Measurements from ENCODE around the gene FBF1. TPM values are rescaled to one million over a fixed set of nuclear protein-coding genes. Genes with fewer than 3 reads are reported as not detected.
A peak's percentile ranks its signal among the peaks of the same experiment; 100 is the strongest.

Gene FBF1
- total RNA-seq, 3 donors from 2014 or later: 12.1 to 16.0 (median 12.5) TPM

GRCh38 chr17:75899767-75900468, 40.9 kb downstream of the FBF1 start:
- Mint-ChIP-seq H3K9me3 (no peaks in the 10 kb centered on the region), H3K4me3 (no peak overlapping the region), H3K27me3 (ENCODE audit: low read depth) (no peaks in the 10 kb centered on the region), H3K36me3 (ENCODE audit: insufficient read depth) (peaks cover 18% of the 10 kb centered on the region), H3K4me1 (ENCODE audit: low read depth) (peaks cover 20% of the 10 kb centered on the region)
- DNase-seq (no peak), ATAC-seq (no peak)

- Mint-ChIP-seq H3K36me3 (ENCODE audit: insufficient read depth) (peaks cover 18% of the 10 kb centered on the region), H3K27me3 (ENCODE audit: low read depth) (no peaks in the 10 kb centered on the region), H3K9me3 (no peaks in the 10 kb centered on the region), H3K4me1 (ENCODE audit: low read depth) (peaks cover 21% of the 10 kb centered on the region), H3K4me3 (no peak overlapping the region)
- no peak for DNase-seq
- ATAC-seq: no peak
Measured at GRCh38 chr17:75899353-75899752, 41.5 kb downstream of the FBF1 start.

GRCh38 chr17:75898791-75899190, 42.1 kb downstream of the FBF1 start:
- DNase-seq (no peak), ATAC-seq (no peak)
- H3K4me3 Mint-ChIP-seq: no peak overlapping the region
- peaks cover 18% of the 10 kb centered on the region for H3K36me3 Mint-ChIP-seq (ENCODE audit: insufficient read depth)
- H3K4me1 Mint-ChIP-seq (ENCODE audit: low read depth): peaks cover 24% of the 10 kb centered on the region
- no peaks in the 10 kb centered on the region for H3K9me3 Mint-ChIP-seq
- no peaks in the 10 kb centered on the region for H3K27me3 Mint-ChIP-seq (ENCODE audit: low read depth)

GRCh38 chr17:75898065-75898464, 42.8 kb downstream of the FBF1 start:
- peak overlapping the region; percentile 71 for H3K4me3 Mint-ChIP-seq

GRCh38 chr17:75897160-75898019, 43.5 kb downstream of the FBF1 start:
- ATAC-seq (no peak), DNase-seq (no peak)
- H3K9me3 Mint-ChIP-seq: no peaks in the 10 kb centered on the region
- peak overlapping the region; percentile 71 for H3K4me3 Mint-ChIP-seq
- H3K4me1 Mint-ChIP-seq (ENCODE audit: low read depth): peaks cover 25% of the 10 kb centered on the region
- H3K36me3 Mint-ChIP-seq (ENCODE audit: insufficient read depth): peaks cover 16% of the 10 kb centered on the region
- H3K27me3 Mint-ChIP-seq (ENCODE audit: low read depth): no peaks in the 10 kb centered on the region

More at GRCh38 chr17:75898065-75898464, 42.8 kb downstream of the FBF1 start:
- Mint-ChIP-seq H3K36me3 (ENCODE audit: insufficient read depth) (peaks cover 16% of the 10 kb centered on the region), H3K27me3 (ENCODE audit: low read depth) (no peaks in the 10 kb centered on the region), H3K9me3 (no peaks in the 10 kb centered on the region), H3K4me1 (ENCODE audit: low read depth) (peaks cover 25% of the 10 kb centered on the region)
- DNase-seq: no peak
- ATAC-seq: no peak

- Mint-ChIP-seq H3K27me3 (ENCODE audit: low read depth) (no peaks in the 10 kb centered on the region), H3K36me3 (ENCODE audit: insufficient read depth) (peaks cover 16% of the 10 kb centered on the region), H3K4me1 (ENCODE audit: low read depth) (peaks cover 25% of the 10 kb centered on the region), H3K4me3 (peak within 1 kb of the TSS; percentile 88), H3K9me3 (no peaks in the 10 kb centered on the region)
- DNase-seq (peak; percentile 74), ATAC-seq (peak; percentile 87 to 90)
Measured at GRCh38 chr17:75896415-75897159, 44.3 kb downstream of the FBF1 start, which contains the start of gene TRIM65. TRIM65 (minus strand) TSS chr17:75896951; CDS start chr17:75896937, 14 bp downstream.

- ATAC-seq: no peak
- H3K4me3 Mint-ChIP-seq: peak overlapping the region; percentile 88
- peaks cover 13% of the 10 kb centered on the region for H3K36me3 Mint-ChIP-seq (ENCODE audit: insufficient read depth)
- no peaks in the 10 kb centered on the region for H3K27me3 Mint-ChIP-seq (ENCODE audit: low read depth)
- DNase-seq: no peak
- H3K9me3 Mint-ChIP-seq: no peaks in the 10 kb centered on the region
- peaks cover 25% of the 10 kb centered on the region for H3K4me1 Mint-ChIP-seq (ENCODE audit: low read depth)
Measured at GRCh38 chr17:75895370-75896155, 45.3 kb downstream of the FBF1 start.

DNA sequence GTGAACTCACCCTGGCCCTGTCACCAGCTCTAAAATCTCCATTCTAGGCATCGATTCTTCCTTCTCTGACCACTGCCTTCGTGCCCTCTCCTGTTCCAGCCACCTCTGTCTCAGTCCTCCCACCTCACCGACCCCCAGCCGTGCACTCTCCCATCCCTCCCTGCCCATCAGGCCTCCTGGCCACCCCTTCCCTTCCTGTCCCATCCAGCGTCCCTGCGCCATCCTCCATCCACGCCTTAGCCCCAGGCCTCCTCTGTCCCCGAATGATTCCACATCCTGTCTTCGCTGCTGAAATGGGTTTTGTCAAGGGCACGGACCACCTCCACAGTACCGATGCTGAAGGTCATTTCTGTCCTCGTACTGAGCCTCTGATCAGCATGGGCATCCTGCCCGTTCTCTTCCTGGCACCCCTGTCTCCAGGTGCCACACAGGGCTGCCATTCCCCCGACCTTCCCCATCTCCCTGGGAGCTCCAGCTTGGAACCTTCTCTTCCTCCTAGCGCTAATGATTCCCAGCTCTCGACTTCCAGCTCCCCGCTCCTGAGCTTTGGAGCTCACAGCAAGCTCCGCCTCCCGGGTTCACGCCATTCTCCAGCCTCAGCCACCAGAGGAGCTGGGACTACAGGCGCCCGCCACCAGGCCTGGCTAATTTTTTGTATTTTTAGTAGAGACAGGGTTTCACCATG, 46.7 kb downstream of the FBF1 start:
- DNase-seq (no peak), ATAC-seq (no peak)
- Mint-ChIP-seq H3K4me1 (ENCODE audit: low read depth) (peaks cover 28% of the 10 kb centered on the region), H3K36me3 (ENCODE audit: insufficient read depth) (peaks cover 13% of the 10 kb centered on the region), H3K27me3 (ENCODE audit: low read depth) (no peaks in the 10 kb centered on the region), H3K4me3 (peak overlapping the region; percentile 60), H3K9me3 (no peaks in the 10 kb centered on the region)

DNA sequence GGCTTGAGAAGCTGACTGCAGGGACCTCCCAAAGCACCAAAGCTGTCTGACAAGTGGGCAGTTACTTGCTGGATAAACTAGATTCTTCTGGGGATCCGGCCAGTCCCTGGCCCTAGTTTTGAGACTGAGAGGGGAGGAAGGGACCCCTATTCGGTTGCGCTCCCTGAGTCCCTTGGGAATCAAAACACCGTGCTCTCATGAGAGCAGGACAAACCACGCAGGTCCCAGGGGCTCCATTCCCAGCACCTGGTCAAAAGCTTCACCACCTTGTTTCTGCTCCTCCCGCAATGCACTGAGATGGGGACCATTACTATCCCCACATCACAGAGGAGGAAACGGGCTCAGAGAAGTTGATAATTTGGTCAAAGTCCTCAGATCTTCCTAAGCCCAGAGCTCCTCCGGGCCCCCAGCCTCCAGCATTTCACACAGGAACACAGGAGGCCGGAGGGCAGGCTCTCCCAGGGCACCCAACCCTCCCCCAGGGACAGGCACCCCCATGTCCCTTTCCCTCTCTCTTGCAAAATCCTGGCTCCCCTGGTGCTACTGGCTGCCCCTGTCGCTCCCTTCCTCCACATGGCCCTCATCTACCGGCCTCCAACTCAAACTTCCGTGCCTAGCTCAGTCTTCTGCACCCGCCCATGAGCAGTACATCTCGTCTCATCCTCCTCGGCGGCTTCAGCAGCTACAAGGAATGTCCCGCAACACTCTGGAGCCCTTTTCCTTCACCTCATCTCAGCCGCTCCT, 47.4 kb downstream of the FBF1 start:
- no peaks in the 10 kb centered on the region for H3K9me3 Mint-ChIP-seq
- H3K36me3 Mint-ChIP-seq (ENCODE audit: insufficient read depth): peaks cover 9% of the 10 kb centered on the region
- H3K27me3 Mint-ChIP-seq (ENCODE audit: low read depth): no peaks in the 10 kb centered on the region
- peaks cover 28% of the 10 kb centered on the region for H3K4me1 Mint-ChIP-seq (ENCODE audit: low read depth)
- ATAC-seq (no peak), DNase-seq (no peak)
- H3K4me3 Mint-ChIP-seq: peak overlapping the region; percentile 60

DNA sequence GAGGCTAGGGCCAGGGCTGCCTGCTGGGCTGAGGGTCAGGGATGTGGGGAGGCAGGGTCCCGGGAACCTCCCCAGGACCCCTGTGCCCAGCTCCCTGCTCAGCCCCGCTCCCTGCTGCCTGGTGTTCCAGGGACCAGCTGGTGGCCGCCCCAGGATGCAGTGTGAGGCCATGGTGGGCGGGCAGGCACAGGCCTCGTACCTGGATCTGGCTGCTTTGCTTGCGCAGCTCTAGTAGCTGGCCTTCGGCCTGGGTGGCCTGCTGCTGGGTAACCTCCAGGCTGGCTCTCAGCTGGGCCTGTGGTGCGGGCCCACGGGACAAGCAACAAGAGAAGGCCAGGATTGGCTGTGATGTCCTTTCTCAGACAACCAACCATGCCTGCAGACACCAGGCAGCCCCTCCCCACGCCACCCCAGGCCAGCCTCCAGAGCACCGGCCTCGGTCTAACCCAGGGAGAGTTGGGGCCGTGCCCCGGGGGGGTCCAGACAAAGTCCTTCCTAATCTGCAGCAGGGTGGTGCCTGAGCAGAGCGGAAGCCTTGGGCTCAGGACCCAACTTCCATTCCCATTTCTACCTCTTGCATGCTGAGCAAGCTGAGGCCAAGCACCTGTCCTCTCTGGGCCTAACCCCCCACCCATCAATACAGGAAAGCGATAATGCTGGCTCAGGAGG, 48.2 kb downstream of the FBF1 start:
- Mint-ChIP-seq H3K27me3 (ENCODE audit: low read depth) (no peaks in the 10 kb centered on the region), H3K4me1 (ENCODE audit: low read depth) (peaks cover 26% of the 10 kb centered on the region)
- ATAC-seq: no peak

GRCh38 chr17:75891605-75892555, 49.0 kb downstream of the FBF1 start:
- Mint-ChIP-seq H3K9me3 (no peaks in the 10 kb centered on the region), H3K4me3 (no peak overlapping the region), H3K36me3 (ENCODE audit: insufficient read depth) (peaks cover 5% of the 10 kb centered on the region), H3K27me3 (ENCODE audit: low read depth) (no peaks in the 10 kb centered on the region), H3K4me1 (ENCODE audit: low read depth) (peaks cover 21% of the 10 kb centered on the region)
- DNase-seq: no peak
- no peak for ATAC-seq

More for the DNA sequence above, 48.2 kb downstream of the FBF1 start:
- H3K9me3 Mint-ChIP-seq: no peaks in the 10 kb centered on the region
- H3K4me3 Mint-ChIP-seq: no peak overlapping the region
- DNase-seq: no peak
- H3K36me3 Mint-ChIP-seq (ENCODE audit: insufficient read depth): peaks cover 9% of the 10 kb centered on the region
